ENCODE measurements around the gene CFAP92. TPM values are rescaled to one million over a fixed set of nuclear protein-coding genes. Genes with fewer than 3 reads are reported as not detected.

Gene CFAP92
- total RNA-seq, 4 donors from 2014 or later, result 1.5 to 2.4 (median 1.7) TPM; not detected in 1

DNA sequence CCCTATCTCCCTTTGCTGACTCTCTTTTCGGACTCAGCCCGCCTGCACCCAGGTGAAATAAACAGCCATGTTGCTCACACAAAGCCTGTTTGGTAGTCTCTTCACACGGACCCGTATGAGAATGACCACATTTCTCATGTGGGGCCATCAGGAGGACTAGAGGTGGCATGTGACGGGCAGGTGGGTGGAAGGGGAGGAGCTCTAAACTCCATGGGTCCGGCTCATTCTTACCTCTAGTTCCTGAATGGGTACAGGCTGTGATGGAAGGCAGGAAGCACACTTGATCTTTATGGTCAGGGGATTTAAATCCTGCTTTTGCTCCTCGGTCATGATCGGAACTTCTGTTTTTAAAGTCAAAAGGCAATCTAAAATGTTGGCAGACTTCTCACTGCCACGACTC is 28.6 kb downstream of the CFAP92 start:
- TF ChIP-seq, protein P1, sequence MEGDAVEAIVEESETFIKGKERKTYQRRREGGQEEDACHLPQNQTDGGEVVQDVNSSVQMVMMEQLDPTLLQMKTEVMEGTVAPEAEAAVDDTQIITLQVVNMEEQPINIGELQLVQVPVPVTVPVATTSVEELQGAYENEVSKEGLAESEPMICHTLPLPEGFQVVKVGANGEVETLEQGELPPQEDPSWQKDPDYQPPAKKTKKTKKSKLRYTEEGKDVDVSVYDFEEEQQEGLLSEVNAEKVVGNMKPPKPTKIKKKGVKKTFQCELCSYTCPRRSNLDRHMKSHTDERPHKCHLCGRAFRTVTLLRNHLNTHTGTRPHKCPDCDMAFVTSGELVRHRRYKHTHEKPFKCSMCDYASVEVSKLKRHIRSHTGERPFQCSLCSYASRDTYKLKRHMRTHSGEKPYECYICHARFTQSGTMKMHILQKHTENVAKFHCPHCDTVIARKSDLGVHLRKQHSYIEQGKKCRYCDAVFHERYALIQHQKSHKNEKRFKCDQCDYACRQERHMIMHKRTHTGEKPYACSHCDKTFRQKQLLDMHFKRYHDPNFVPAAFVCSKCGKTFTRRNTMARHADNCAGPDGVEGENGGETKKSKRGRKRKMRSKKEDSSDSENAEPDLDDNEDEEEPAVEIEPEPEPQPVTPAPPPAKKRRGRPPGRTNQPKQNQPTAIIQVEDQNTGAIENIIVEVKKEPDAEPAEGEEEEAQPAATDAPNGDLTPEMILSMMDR (IDR thresholded peaks at IDR 0.05), result no peak
- no peak for TF ChIP-seq POLR2A (IDR thresholded peaks at IDR 0.05)
- H3K4me3 ChIP-seq, result no peak overlapping the region
- H3K27ac ChIP-seq, result no peak overlapping the region
- no peaks in the 10 kb centered on the region for H3K27me3 ChIP-seq
- H3K9me3 ChIP-seq, result no peaks in the 10 kb centered on the region
- H3K36me3 ChIP-seq, result no peaks in the 10 kb centered on the region
- no peak for DNase-seq
- peaks cover 0 to 1% (median 0%) of the 10 kb centered on the region in 4 donors for H3K4me1 ChIP-seq

DNA sequence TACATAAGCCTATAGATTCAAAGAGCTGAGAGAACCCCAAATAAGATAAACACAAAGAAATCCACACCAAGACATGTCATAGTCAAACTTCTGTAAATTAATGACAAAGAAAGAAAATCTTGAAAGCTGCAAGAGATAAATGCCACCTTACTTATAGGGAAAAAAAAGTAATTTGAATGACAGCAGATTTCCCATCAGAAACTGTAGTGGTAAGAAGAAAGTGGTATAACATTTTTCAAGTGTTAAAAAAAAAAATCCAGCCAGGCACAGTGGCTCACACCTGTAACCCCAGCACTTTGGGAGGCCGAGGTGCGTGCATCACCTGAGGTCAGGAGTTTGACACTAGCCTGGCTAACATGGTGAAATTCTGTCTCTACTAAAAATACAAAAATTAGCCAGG is 37.4 kb downstream of the CFAP92 start:
- Histone ChIP-seq H3K9me3 (no peaks in the 10 kb centered on the region), H3K27me3 (no peaks in the 10 kb centered on the region), H3K4me1 (no peaks in the 10 kb centered on the region), H3K27ac (no peak overlapping the region), H3K36me3 (no peaks in the 10 kb centered on the region), H3K4me3 (no peak overlapping the region)
- no peak for DNase-seq
- no peak for TF ChIP-seq POLR2A (IDR thresholded peaks at IDR 0.05)
- TF ChIP-seq, protein P1 (IDR thresholded peaks at IDR 0.05), result no peak

DNA sequence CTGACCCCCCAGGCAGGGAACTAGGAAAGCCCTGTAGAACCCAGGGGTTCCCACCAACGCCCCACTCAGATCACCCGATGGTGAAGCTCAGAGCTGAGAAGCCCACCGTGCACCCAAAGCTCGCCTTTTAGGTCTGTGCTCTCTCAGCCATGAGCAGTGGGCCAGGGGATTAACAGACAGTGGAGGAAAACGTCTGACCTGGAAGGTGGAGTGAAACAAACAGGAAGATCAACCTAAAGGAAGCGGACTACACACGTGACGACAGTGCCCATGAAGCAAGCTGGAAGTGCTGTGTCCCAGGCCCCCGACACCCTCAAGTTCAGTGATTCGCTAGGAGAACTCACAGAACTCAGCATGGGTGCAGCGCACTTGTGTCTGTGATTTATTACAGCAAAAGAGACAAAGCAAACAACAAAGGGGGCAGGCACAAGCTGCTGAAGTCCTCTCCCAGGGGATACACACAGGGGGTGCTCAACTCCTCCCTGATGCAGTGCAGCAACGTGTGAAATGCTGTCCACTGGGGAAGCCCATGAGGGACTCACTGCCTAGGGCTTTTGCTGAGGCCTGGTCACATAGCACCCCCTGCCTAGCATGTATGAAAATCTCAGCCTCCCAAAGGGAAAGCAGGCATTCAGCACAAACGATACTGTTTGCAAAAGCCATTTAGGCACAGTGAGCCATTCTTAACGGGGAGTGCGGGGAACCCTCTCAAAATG is 43.5 kb downstream of the CFAP92 start:
- Histone ChIP-seq H3K36me3 (no peaks in the 10 kb centered on the region), H3K27ac (no peak overlapping the region), H3K4me3 (no peak overlapping the region), H3K27me3 (no peaks in the 10 kb centered on the region), H3K4me1 (no peaks in the 10 kb centered on the region), H3K9me3 (no peaks in the 10 kb centered on the region)
- DNase-seq, result no peak
- TF ChIP-seq, protein P1 (IDR thresholded peaks at IDR 0.05), result peak in 1 of 6 experiments; percentile 25
- no peak for TF ChIP-seq POLR2A (IDR thresholded peaks at IDR 0.05)

DNA sequence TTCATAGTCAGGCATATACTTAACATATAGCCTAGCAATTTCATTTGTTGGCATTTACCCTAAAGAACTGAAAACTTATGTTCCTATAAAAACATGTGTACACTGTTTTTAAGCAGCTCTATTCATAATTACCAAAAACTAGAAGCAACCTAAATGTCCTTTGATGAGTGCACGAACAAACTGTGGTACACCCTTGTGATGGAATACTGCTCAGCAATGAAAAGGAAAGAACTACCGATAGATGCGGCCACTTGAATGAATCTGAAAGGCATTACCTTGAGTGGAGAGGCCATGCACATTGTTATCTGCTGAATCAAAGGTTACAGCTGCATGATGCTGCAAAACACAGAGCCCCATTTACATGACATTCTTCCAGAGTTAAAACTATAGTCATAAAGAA is 44.7 kb downstream of the CFAP92 start:
- no peak for DNase-seq
- H3K36me3 ChIP-seq, result no peaks in the 10 kb centered on the region
- H3K9me3 ChIP-seq, result no peaks in the 10 kb centered on the region
- H3K4me1 ChIP-seq, result no peaks in the 10 kb centered on the region
- H3K27me3 ChIP-seq, result no peaks in the 10 kb centered on the region
- TF ChIP-seq, protein P1 (IDR thresholded peaks at IDR 0.05), result no peak
- no peak for TF ChIP-seq POLR2A (IDR thresholded peaks at IDR 0.05)
- H3K4me3 ChIP-seq, result no peak overlapping the region
- H3K27ac ChIP-seq, result no peak overlapping the region

DNA sequence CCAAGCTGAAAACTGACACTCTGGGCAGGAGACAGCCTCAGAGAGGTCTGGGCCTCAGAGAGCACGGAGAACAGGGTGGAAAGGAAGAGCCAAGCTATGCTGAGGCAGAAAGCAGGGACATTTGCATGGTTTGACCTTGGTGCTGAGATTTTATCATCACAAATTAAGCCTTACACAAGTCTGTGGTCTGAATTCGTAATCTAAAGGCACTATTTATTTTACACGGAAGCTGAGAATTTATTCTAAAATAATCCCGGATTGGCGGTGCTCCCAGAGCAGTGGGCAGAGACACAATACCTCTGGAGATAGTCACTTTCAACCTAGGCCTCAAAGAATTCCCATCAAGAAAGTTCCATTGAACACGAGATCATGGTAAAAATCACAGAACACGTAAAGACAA is 47.5 kb downstream of the CFAP92 start:
- Histone ChIP-seq H3K36me3 (no peaks in the 10 kb centered on the region), H3K4me1 (no peaks in the 10 kb centered on the region), H3K27me3 (no peaks in the 10 kb centered on the region), H3K4me3 (no peak overlapping the region), H3K9me3 (no peaks in the 10 kb centered on the region), H3K27ac (no peak overlapping the region)
- no peak for DNase-seq
- TF ChIP-seq POLR2A (IDR thresholded peaks at IDR 0.05), result no peak
- TF ChIP-seq, protein P1 (IDR thresholded peaks at IDR 0.05), result no peak

DNA sequence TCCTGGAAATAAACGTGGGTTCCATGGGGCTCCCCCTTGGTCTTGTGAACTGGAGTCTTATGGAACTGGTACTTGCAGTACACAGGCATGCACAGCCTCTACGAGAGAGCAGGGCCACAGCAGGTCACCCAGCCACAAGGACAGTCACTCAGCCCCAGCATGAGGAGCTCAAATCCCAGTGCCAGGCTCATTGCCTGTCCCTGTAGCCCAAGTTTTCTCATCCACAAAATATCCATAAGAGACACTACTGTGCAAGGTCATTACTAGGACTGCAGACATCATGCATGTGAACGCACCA is 48.0 kb downstream of the CFAP92 start:
- no peaks in the 10 kb centered on the region for H3K9me3 ChIP-seq
- TF ChIP-seq, protein P1 (IDR thresholded peaks at IDR 0.05), result no peak
- TF ChIP-seq POLR2A (IDR thresholded peaks at IDR 0.05), result no peak
- H3K36me3 ChIP-seq, result no peaks in the 10 kb centered on the region
- H3K27ac ChIP-seq, result no peak overlapping the region
- DNase-seq, result no peak
- no peak overlapping the region for H3K4me3 ChIP-seq
- no peaks in the 10 kb centered on the region for H3K4me1 ChIP-seq
- no peaks in the 10 kb centered on the region for H3K27me3 ChIP-seq

Measured in Peyer's patch (tissue), 4 donors.